Peyer's patch (tissue), 4 donors: ENCODE results near the gene MIDN.

Experiments used
- POLR2A ChIP-seq, 2 donors: fragments of 450-650 bp; IDR thresholded peaks; one replicate each; pipeline ENCODE4 v1.5.1; 2017; ENCODE audit warnings: antibody characterized with exemption in 2 of 2, mild to moderate bottlenecking in 2 of 2, moderate library complexity in 2 of 2
- TF ChIP-seq, protein P1 (sequence below), 6 experiments: fragments of 450-650 bp in 4 of 6; fragments of 200-600 bp in 2 of 6; sonication (generic) in 1 of 6; IDR thresholded peaks; one replicate each; pipeline ENCODE4 v1.5.1; 2017 to 2019; ENCODE audit warnings: antibody characterized with exemption in 6 of 6, mild to moderate bottlenecking in 3 of 6, moderate library complexity in 1 of 6

GRCh38 chr19:1279782-1280341, 31.5 kb downstream of the MIDN start:
- TF ChIP-seq, protein P1, sequence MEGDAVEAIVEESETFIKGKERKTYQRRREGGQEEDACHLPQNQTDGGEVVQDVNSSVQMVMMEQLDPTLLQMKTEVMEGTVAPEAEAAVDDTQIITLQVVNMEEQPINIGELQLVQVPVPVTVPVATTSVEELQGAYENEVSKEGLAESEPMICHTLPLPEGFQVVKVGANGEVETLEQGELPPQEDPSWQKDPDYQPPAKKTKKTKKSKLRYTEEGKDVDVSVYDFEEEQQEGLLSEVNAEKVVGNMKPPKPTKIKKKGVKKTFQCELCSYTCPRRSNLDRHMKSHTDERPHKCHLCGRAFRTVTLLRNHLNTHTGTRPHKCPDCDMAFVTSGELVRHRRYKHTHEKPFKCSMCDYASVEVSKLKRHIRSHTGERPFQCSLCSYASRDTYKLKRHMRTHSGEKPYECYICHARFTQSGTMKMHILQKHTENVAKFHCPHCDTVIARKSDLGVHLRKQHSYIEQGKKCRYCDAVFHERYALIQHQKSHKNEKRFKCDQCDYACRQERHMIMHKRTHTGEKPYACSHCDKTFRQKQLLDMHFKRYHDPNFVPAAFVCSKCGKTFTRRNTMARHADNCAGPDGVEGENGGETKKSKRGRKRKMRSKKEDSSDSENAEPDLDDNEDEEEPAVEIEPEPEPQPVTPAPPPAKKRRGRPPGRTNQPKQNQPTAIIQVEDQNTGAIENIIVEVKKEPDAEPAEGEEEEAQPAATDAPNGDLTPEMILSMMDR (IDR thresholded peaks at IDR 0.05): peak; percentile 90 to 96 (median 93)
- TF ChIP-seq POLR2A (IDR thresholded peaks at IDR 0.05): no peak
